GM18498 (cell line): ENCODE measurements around the gene THEM5.

ENCODE experiments used
- ATAC-seq: cut with Tn5 transposase; IDR thresholded peaks from one replicate; pipeline ENCODE4 v1.9.1; 2021; ENCODE audit warnings: mild to moderate bottlenecking, moderate library complexity; ENCODE audit not compliant: unreplicated experiment

THEM5 gene

DNA sequence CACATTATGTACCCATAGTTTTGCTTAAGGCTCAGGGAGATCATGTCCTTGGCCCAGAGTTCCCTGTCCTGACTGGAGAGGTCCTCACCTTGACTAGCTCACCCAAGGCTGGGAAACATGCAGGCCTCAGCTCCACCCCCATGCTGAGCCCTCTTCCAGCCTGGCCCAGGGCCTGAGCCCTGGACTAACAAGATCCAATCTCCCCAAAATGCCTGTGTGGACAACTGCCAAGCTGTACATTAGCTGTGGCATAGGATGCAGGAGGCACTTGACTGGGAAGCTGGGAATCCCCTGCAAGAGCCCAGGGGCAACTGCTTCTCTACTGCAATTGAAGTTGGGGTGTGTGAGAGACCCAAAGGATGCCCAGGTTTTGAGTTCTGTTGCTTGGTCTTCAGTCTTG lies 50.3 kb downstream of the THEM5 start:
- no peak for ATAC-seq

- ATAC-seq: no peak
These were observed 51.1 kb downstream of the THEM5 start for GRCh38 chr1:151802372-151802771.

DNA sequence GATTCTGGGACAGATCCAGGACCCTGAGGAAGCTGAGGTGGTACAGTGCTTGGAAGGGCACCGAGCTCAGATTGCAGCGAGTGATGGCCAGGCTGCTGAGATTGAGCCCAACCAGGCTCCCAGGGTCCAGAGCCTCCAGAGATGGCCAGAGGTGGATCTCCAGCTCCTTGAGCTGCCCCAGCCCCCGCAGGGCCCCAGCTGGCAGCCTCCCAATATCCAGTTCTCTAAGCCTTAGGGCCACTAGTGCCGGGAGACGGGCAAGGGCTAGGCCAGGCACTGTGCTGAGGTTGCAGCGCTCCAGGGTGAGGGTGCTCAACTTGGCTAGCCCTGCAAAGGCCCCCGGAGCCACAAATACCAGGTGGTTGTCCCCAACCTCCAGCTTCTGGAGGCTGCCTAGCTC lies 51.7 kb downstream of the THEM5 start:
- no peak for ATAC-seq

GRCh38 chr1:151801310-151801820 lies 52.1 kb downstream of the THEM5 start:
- no peak for ATAC-seq

DNA sequence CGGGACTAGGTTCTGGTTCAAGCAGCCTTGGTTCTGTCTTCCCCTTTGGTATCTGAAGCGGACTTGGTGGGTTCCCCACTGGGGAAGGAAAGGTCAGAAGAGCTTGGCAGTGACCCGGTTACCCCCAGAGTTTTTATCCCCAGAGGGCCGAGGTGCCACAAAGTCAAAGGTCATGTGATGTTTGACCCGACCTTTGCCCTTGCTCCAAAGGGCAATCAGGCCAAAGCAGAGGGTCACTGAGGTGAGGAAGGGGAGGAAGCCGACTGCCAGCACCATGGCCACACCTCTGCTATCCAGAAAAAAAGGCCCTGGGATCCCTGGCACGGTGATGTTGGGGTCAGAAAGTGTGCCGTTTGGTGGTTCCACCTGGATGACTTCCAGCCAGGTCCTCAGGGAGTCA lies 52.7 kb downstream of the THEM5 start:
- ATAC-seq: no peak

DNA sequence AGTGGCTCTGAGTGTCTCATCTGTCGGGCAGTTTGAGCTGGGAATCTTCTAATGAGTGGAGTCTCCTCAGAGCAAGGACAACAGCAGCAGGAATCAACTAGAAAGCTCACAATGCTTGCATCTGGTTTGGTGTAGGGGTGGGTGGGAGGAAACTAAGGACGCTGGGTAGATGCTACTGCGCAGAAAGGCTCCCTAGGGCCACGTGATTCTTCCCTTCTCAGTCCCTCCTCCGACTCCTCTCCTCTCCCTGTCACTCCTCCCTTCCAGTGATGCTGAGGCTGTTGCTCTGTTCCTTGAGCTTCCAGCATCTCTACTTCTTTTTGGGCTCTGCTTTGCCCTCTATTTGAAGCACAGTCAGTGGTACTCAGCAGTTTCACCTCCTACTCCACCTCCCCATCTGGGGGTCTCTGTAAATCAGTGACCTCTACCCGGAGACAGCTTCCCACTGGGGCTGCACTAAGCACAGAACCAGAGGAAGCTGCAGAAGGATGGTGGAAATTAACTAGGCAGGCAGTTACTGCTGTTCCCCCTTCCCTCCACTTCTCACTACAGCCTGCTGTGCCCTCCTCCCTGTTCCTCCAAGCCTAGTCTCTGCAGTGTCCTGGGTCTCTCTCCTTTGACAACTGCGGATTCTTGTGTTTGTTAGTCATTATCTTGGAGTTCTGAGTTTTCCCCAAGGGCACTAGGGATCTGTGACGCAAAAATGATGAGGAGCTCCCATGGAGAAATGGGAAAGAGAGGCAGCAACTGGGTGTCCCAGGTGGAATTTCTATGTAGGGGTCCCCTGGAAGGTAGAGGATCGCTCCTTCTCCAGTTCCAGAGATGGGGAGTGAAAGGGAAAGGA lies 54.1 kb downstream of the THEM5 start:
- ATAC-seq: no peak

DNA sequence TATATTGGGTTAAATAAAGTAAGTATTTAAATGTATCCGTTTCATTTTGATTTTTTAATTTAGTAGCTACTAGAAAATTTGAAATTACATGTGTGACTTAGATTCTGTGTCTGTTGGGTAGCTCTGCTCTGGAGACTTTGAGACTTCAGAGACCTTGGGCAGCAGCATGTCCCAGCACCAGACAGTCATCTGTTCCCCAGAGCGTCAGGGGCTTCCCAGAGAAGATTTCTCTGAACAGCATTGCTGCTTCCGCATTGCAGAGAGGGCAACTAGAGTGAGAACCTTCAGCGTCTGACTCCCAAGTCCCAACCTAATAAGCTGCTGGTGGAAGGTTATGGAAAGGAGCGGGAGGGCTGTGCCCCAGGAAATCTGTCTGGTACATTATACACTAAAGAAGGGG lies 54.9 kb downstream of the THEM5 start:
- no peak for ATAC-seq
